ENCODE data around the gene LYZL1.

DNA sequence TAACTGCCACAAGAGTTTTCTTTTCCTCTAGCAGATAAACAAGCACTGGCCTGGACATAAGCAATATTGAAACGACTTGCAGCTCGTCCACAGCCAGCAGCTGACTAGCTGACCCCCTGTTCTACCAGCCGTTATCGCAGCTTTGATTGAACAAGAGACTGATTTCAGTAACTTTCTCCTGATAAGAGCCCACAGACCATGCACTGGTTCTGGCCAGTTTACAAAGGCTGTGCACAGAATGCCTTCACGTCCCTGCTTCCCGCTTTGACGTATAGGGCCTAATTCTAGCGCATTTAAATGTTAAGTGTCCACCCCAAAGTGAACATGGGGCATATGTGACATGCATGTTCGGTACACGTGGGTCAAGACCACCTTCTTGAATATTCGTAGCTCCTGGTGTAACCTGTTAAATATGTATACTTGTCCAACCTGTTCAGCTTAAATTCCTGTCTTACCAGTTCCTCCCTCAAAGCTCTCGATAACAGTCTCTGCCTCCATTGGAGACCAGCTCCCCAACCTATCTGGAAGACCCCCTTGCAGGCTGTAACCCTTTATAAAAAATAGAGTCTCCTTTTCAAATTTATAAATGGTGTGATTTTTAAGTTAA is 69.2 kb downstream of the LYZL1 start:
- TF ChIP-seq EZH2 (IDR thresholded peaks at IDR 0.05; ENCODE audit: insufficient read depth, poor library complexity, severe bottlenecking) (no peak), EZH2phosphoT487 (IDR thresholded peaks at IDR 0.05; ENCODE audit: insufficient read depth, low read depth) (no peak)
